Activated CD4-positive, alpha-beta T cell treated with anti-CD3 and anti-CD28 coated beads, Interleukin-2, amount 50 U/mL, for 1 hour (primary cell): Measurements from ENCODE around the gene TOR1A.
"Not testable (repeated sequence)": the region's sequence is repeated elsewhere in the genome, so short reads cannot be mapped to it uniquely, and the experiment has no call there.

ENCODE experiments used
- DNase-seq: peaks from one replicate; pipeline ENCODE4 v3.0.0-alpha.2; 2020

The TOR1A gene

GRCh38 chr9:129779560-129780190, 44.3 kb downstream of the TOR1A start:
- no peak for DNase-seq

GRCh38 chr9:129778469-129778868, 45.5 kb downstream of the TOR1A start:
- no peak for DNase-seq

- no peak for DNase-seq
Measured at GRCh38 chr9:129777769-129778130, 46.2 kb downstream of the TOR1A start.

- DNase-seq: peak; percentile 26
Measured at GRCh38 chr9:129776938-129777768, 46.8 kb downstream of the TOR1A start.

GRCh38 chr9:129776566-129776937, 47.4 kb downstream of the TOR1A start:
- no peak for DNase-seq

- DNase-seq: not testable (repeated sequence)
Measured at GRCh38 chr9:129776096-129776495, 47.8 kb downstream of the TOR1A start.

GRCh38 chr9:129775448-129775798, 48.5 kb downstream of the TOR1A start:
- no peak for DNase-seq

GRCh38 chr9:129774791-129775447, 49.0 kb downstream of the TOR1A start:
- DNase-seq: no peak

GRCh38 chr9:129773262-129774048, 50.5 kb downstream of the TOR1A start:
- no peak for DNase-seq

- DNase-seq: no peak
Measured at GRCh38 chr9:129770741-129771140, 53.2 kb downstream of the TOR1A start.

GRCh38 chr9:129769669-129770068, 54.3 kb downstream of the TOR1A start:
- DNase-seq: no peak

- no peak for DNase-seq
Measured at GRCh38 chr9:129768486-129768885, 55.5 kb downstream of the TOR1A start.

- no peak for DNase-seq
Measured at GRCh38 chr9:129765764-129766317, 58.1 kb downstream of the TOR1A start.

- no peak for DNase-seq
Measured at GRCh38 chr9:129762985-129763926, 60.7 kb downstream of the TOR1A start.
